Ovary (tissue), 3 donors: ENCODE data around the gene SBNO2.

Experiments
- POLR2A ChIP-seq: fragments of 450-650 bp; IDR thresholded peaks from one replicate; pipeline ENCODE4 v1.6.1; 2017; ENCODE audit warnings: antibody characterized with exemption, mild to moderate bottlenecking, moderate library complexity
- TF ChIP-seq, protein P1 (sequence below), 3 donors: fragments of 450-650 bp in 2 of 3; fragments of 200-600 bp in 1 of 3; IDR thresholded peaks; one replicate each; pipeline versions ENCODE4 v1.5.1 to v1.8.0; 2016 to 2022; ENCODE audit warnings: antibody characterized with exemption in 3 of 3, mild to moderate bottlenecking in 1 of 3
- donor health status: DM: no; HTN: no; CAD: no.

DNA sequence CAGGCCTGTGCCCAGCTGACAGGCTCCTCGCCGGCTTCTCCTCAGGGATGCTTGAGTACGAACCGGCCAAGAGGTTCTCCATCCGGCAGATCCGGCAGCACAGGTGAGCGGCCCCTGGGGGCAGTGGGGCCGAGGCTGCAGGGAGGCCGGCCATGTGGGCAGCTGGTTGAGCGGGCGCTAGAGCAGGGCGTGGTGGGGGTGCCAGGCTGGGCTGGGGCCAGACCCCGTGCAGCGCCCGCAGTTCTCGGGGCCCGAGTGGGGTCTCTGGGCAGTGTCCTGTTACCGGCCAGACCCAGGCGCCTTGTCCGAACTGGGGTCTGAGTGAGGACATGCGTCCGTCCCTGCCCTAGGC lies 47.8 kb upstream of the SBNO2 start:
- TF ChIP-seq, protein P1, sequence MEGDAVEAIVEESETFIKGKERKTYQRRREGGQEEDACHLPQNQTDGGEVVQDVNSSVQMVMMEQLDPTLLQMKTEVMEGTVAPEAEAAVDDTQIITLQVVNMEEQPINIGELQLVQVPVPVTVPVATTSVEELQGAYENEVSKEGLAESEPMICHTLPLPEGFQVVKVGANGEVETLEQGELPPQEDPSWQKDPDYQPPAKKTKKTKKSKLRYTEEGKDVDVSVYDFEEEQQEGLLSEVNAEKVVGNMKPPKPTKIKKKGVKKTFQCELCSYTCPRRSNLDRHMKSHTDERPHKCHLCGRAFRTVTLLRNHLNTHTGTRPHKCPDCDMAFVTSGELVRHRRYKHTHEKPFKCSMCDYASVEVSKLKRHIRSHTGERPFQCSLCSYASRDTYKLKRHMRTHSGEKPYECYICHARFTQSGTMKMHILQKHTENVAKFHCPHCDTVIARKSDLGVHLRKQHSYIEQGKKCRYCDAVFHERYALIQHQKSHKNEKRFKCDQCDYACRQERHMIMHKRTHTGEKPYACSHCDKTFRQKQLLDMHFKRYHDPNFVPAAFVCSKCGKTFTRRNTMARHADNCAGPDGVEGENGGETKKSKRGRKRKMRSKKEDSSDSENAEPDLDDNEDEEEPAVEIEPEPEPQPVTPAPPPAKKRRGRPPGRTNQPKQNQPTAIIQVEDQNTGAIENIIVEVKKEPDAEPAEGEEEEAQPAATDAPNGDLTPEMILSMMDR (IDR thresholded peaks at IDR 0.05), result no peak
- TF ChIP-seq POLR2A, result no peak
